Middle frontal gyrus (tissue), 1 donor: Measurements from ENCODE around the gene GPATCH2.
"Not testable (repeated sequence)": the region's sequence is repeated elsewhere in the genome, so short reads cannot be mapped to it uniquely, and the experiment has no call there.

Experiments
- DNase-seq: peaks from one replicate; pipeline ENCODE4 v3.0.0-alpha.2; 2015; ENCODE audit warnings: low spot score; ENCODE audit errors: extremely low spot score

The GPATCH2 gene

GRCh38 chr1:217584286-217584811 lies 46.5 kb downstream of the GPATCH2 start:
- not testable (repeated sequence) for DNase-seq

- no peak for DNase-seq
Measured at GRCh38 chr1:217577336-217577735, 53.6 kb downstream of the GPATCH2 start.

- no peak for DNase-seq
Measured at GRCh38 chr1:217574265-217574949, 56.5 kb downstream of the GPATCH2 start.

GRCh38 chr1:217569021-217569420 lies 61.9 kb downstream of the GPATCH2 start:
- no peak for DNase-seq

GRCh38 chr1:217568200-217568599 lies 62.7 kb downstream of the GPATCH2 start:
- no peak for DNase-seq

- DNase-seq, result no peak
Measured at GRCh38 chr1:217564833-217565232, 66.1 kb downstream of the GPATCH2 start.

GRCh38 chr1:217564207-217564606 lies 66.7 kb downstream of the GPATCH2 start:
- no peak for DNase-seq

GRCh38 chr1:217563179-217563578 lies 67.7 kb downstream of the GPATCH2 start:
- DNase-seq, result no peak

- no peak for DNase-seq
Measured at GRCh38 chr1:217562229-217562878, 68.5 kb downstream of the GPATCH2 start.

- DNase-seq, result no peak
Measured at GRCh38 chr1:217561446-217561845, 69.4 kb downstream of the GPATCH2 start.

GRCh38 chr1:217554849-217555248 lies 76.0 kb downstream of the GPATCH2 start:
- no peak for DNase-seq

- DNase-seq, result no peak
Measured at GRCh38 chr1:217553949-217554509, 76.9 kb downstream of the GPATCH2 start.

GRCh38 chr1:217552339-217552951 lies 78.4 kb downstream of the GPATCH2 start:
- DNase-seq, result no peak

GRCh38 chr1:217542837-217543236 lies 88.1 kb downstream of the GPATCH2 start:
- no peak for DNase-seq

GRCh38 chr1:217542136-217542777 lies 88.6 kb downstream of the GPATCH2 start:
- DNase-seq, result no peak

GRCh38 chr1:217540321-217540720 lies 90.6 kb downstream of the GPATCH2 start:
- no peak for DNase-seq

- no peak for DNase-seq
Measured at GRCh38 chr1:217539510-217539909, 91.4 kb downstream of the GPATCH2 start.

GRCh38 chr1:217535601-217536377 lies 95.1 kb downstream of the GPATCH2 start:
- DNase-seq, result no peak

- DNase-seq, result no peak
Measured at GRCh38 chr1:217534566-217534965, 96.3 kb downstream of the GPATCH2 start.

GRCh38 chr1:217528271-217528670 lies 102.6 kb downstream of the GPATCH2 start:
- no peak for DNase-seq

GRCh38 chr1:217527151-217527550 lies 103.7 kb downstream of the GPATCH2 start:
- no peak for DNase-seq
